ENCODE results near the gene THRB.

Gene THRB

GRCh38 chr3:24510030-24510648 is 15.5 kb upstream of the THRB start:
- no peak for DNase-seq

- DNase-seq, result no peak
These were observed 13.8 kb upstream of the THRB start for GRCh38 chr3:24508423-24508839.

- DNase-seq, result no peak
These were observed 13.2 kb upstream of the THRB start for GRCh38 chr3:24507776-24508422.

DNA sequence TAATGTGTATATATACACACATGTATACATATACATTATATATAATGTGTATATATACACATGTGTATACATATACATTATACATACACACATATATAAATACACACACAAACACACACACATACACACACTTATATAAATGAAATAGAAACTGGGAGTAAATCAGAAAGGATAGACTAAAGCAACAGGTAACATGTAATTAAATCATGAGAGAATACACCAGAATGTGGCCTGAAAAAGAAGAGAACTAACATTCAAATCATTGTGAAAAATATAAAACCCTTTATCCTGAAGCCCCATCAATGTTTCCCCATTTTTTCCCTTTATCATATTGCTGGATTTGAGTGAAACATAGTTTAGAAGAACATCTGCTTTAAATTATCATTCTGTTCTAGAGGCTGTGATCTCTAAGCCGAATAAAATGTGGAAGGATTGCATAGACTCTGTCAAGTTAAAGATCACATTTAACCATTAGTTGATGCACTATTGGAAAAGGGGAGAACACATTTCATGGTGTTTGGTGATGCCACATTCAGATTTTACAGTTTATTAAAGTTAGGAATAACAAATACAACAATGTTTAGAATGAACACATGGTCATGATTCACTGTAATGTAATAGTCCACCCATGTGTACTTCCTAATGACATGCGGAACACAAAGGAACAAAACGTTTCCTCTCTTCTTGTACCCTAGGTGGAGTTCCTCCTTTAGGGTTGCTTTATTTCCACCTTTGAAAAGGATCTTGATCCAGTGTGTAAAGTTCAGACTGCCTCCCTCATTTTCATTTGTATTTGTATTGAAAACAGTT is 12.5 kb upstream of the THRB start:
- DNase-seq, result no peak

DNA sequence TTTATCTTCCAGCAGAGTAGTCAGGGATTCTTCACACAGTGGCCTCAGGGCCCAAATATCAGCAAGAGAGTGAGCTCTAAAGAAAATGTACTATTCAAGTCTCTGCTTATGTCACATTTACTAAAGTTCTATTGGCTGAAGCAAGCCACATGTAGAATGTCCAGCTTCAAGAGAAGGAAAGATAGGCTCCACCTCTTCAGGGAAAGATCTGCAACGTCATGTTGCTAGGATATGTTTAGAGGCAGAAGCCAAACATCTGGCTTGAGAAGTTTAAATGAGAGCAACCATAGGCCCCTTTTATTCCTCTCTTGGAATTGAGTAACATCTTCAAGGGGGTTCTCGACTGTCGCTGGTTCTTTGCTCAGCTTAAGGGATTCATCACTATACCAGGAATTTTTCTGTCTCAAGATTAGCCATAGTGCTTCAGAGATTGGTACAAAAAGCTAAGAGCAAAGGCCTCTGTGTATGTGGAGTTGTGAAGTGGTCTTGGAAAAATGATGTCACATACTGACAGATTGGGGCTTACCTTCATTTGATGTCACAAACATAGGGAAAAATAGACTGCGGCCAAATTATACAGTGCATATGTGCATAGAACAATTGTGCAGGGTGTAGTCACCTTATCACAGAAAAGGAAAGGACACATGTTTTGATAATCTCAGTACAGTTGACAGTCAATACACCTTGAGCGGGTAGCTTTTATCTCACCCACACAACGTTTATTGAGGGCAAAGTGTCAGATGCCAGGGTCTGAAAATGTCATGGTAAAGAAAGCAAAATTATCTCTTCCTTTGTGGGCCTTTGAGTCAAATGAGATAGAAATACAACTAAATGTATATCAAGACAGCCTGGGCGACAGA is 11.3 kb upstream of the THRB start:
- DNase-seq, result no peak

DNA sequence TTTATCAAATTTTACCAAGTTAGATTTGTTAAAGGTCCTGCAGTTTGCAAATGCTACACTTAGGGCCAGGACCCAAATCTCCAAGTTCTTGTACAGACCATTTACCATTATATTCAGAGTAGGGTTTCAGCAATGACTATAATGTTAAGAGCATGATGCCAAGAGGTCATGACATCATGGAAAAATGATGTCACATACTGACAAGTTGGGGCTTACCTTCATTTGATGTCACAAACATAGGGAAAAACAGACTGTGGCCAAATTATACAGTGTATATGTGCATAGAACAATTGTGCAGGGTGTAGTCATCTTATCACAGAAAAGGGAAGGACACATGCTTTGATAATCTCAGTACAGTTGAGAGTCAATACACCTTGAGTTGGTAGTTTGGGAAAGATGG is 10.1 kb upstream of the THRB start:
- no peak for DNase-seq

DNA sequence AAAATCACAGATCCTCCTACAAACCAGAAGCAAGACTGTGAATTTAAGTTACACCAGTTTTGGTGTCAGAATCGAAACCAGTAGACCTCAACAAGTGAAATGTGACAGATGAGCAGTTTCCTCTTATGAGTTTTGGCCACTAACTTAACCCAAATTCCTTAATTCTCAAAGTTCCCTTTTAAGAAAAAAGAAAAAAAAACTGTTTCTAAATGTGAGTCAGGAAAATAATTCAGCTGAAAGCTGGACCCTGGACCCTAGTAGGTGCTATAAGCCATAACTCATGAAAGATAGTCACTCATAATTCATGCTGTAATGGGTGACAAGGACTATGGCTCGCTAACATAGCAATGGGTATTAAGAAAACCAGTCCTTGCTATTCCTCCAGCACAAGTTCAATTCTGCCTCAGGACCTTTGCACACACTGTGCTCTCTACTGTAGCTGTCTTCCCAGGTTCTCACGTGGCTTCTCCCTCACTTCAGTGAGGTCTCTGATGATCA is 9.0 kb upstream of the THRB start:
- no peak for DNase-seq

GRCh38 chr3:24502690-24503089 is 8.0 kb upstream of the THRB start:
- DNase-seq, result no peak

DNA sequence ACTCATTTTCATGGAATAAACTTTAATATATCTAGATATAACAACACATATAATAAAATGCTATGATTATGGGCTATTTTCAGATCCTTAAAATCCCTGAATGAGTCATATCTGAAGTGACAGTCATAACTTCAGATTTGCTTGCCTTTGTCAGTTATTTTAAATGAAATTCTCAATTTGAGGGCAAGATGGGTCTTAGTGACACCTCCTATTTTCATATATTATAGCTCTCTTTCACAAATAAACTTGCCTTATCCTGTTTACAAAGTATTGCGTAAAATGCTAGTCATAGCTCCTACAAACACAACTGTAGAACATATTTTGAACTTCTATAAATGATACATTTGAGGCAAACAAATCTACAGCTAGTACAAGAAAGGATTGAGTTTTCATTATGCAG is 6.2 kb upstream of the THRB start:
- no peak for DNase-seq

GRCh38 chr3:24499991-24500390 is 5.3 kb upstream of the THRB start:
- DNase-seq, result no peak

GRCh38 chr3:24498796-24499195 is 4.1 kb upstream of the THRB start:
- DNase-seq, result no peak

DNA sequence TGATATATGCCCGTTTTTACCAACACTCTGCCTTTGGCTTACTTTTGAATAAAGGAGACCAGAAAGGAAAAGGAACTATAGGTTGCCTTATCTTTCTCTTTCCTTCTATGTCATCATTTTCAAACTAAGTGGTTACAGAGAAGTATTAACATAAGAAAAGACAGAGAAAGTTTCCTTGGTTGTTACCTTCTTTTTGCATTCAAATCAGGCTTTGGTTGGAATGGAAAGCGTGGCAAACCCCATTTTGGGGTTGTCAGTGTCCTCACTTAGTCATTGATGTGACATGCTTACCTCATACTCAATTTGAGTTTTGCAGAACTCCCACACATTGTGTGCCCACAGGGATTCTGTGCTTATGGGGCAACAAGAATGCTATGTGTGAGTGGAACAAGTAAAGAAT is 3.7 kb upstream of the THRB start:
- no peak for DNase-seq

DNA sequence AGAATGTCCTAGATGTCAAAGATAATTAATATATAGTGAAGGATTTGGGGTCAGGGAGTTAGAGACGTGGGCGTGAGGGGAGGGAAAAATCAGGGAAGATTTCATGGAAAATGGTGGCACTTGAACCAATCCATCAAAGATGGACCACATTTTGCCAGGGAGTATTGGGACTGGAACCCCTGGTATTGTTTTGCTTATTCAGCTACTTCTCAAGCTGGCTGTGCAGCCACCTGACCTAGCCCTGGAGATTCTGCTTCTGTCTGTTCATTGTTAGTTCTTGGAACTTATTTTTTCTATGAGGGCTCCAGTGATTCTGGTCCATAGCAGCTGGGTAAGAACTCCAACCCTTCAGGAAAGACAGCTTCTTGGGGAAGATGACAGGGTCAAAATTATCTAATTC is 3.3 kb upstream of the THRB start:
- no peak for DNase-seq

GRCh38 chr3:24496529-24497482 is 2.2 kb upstream of the THRB start:
- DNase-seq, result no peak

GRCh38 chr3:24495326-24495994 is 810 bp upstream of the THRB start:
- no peak for DNase-seq

GRCh38 chr3:24493746-24494617 is 668 bp downstream of the THRB start:
- DNase-seq, result no peak

- DNase-seq, result no peak
These were observed 1.6 kb downstream of the THRB start for GRCh38 chr3:24492971-24493551.

- DNase-seq, result no peak
These were observed 4.5 kb downstream of the THRB start for GRCh38 chr3:24490151-24490550.

GRCh38 chr3:24487325-24488262 is 7.1 kb downstream of the THRB start:
- DNase-seq, result no peak

Measured in activated CD8-positive, alpha-beta memory T cell treated with anti-CD3 and anti-CD28 coated beads for 24 hours (primary cell).